GM18519 (cell line): ENCODE measurements around the gene HTN1.
"Not testable (repeated sequence)": the region's sequence is repeated elsewhere in the genome, so short reads cannot be mapped to it uniquely, and the experiment has no call there.

ENCODE experiments used
- ATAC-seq: cut with Tn5 transposase; IDR thresholded peaks from one replicate; pipeline ENCODE4 v1.9.1; 2021; ENCODE audit warnings: mild to moderate bottlenecking, moderate library complexity; ENCODE audit not compliant: unreplicated experiment, low FRiP score

HTN1 gene

DNA sequence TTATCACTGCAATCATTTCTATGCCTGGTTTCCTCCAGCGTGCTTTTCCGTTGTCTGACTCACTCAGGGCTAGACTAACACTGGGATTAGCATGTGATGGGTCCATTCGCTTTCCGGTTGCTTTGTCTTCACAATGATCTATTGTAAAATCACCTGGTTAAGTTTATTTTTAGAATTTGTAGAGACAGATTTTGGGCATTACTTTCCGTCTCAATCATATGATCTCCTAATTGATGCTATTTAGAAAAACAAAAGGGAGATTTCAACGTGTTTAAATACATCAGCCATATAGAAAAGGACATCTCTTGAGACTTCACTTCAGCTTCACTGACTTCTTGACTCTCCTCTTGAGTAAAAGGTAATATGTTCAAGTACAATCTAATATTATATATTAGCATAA, at the start of gene HTN1:
TSS of gene HTN1 (plus strand) at position 301 of the 400 bp plus-strand sequence. CDS start 2,639 bp downstream, outside the sequence.
- not testable (repeated sequence) for ATAC-seq

DNA sequence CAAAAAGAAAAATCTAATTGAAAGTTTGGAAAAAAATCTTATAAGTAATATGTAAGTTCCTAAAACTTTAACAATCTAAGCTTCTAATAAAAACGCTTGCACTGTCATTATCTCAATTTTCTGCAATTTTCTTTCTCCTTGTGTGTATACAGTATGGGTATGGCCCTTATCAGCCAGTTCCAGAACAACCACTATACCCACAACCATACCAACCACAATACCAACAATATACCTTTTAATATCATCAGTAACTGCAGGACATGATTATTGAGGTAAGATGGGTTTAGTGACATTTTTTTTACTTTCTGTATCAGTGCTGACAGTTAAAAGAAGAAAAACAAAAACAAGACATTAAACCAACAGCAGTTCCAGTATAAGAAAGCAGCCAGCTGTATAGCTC, 49.5 kb upstream of the HTN1 start:
- no peak for ATAC-seq

GRCh38 chr4:70002507-70002906, 47.7 kb upstream of the HTN1 start:
- no peak for ATAC-seq

GRCh38 chr4:70008771-70009170, 41.5 kb upstream of the HTN1 start:
- ATAC-seq: no peak

- not testable (repeated sequence) for ATAC-seq
Observed at GRCh38 chr4:70019006-70019405, 31.2 kb upstream of the HTN1 start.

GRCh38 chr4:70023218-70023617, 27.0 kb upstream of the HTN1 start:
- ATAC-seq: no peak

- no peak for ATAC-seq
Observed at GRCh38 chr4:70027011-70027410, 23.2 kb upstream of the HTN1 start.

- ATAC-seq: not testable (repeated sequence)
Observed at GRCh38 chr4:70028159-70028558, 22.1 kb upstream of the HTN1 start, which contains the start of gene HTN3. Gene HTN3, plus strand, starts transcription at chr4:70028459. Its CDS starts 2,282 bp downstream, at chr4:70030741.

GRCh38 chr4:70037559-70037958, 12.7 kb upstream of the HTN1 start:
- not testable (repeated sequence) for ATAC-seq

DNA sequence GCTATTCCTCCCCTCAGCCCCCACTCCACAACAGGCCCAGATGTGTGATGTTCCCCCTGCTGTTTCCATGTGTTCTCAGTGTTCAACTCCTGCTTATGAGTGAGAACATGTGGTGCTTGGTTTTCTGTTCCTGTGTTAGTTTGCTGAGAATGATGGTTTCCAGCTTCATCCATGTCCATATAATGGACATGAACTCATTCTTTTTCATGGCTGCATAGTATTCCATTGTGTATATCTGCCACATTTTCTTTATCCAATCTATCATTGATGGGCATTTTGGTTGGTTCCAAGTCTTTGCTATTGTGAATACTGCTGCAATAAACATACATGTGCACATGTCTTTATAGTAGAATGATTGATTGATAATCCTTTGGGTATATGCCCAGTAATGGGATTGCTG, 10.3 kb upstream of the HTN1 start:
- ATAC-seq: not testable (repeated sequence)

DNA sequence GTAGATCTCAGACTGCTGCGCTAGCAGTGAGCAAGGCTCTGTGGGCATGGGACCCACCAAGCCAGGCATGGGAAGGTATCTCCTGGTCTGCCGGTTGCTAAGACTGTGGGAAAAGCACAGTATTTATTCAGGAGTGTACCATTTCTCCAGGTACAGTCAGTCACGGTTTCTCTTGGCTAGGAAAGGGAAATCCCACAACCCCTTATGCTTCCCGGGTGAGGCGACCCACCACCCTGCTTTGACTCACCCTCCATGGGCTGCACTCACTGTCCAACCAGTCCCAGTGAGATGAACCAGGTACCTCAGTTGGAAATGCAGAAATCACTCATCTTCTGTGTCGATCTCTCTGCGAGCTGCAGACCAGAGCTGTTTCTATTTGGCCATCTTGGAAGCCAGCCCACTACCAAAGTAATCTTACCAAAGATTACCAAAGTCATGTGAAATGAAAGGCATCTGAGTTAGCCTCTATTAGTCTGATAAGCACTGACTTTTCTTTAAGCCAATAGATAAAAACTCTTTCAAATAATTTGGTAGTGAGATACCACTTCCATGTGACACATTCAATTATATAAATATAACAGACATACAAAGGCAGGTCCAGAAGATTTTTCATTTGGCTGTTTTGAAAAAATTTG, 8.5 kb upstream of the HTN1 start:
- ATAC-seq: no peak

DNA sequence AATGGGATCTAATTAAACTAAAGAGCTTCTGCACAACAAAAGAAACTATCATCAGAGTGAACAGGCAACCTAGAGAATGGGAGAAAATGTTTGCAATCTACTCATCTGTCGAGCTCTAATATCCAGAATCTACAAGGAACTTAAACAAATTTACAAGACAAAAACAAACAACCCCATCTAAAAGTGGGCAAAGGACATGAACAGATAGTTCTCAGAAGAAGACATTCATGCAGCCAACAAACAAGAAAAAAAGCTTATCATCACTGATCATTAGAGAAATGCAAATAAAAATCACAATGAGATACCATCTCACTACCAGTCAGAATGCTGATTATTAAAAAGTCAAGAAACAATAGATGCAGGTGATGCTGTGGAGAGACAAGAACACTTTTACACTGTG, 6.3 kb downstream of the HTN1 start:
- ATAC-seq: not testable (repeated sequence)

- no peak for ATAC-seq
Observed at GRCh38 chr4:70057651-70058050, 7.4 kb downstream of the HTN1 start.

DNA sequence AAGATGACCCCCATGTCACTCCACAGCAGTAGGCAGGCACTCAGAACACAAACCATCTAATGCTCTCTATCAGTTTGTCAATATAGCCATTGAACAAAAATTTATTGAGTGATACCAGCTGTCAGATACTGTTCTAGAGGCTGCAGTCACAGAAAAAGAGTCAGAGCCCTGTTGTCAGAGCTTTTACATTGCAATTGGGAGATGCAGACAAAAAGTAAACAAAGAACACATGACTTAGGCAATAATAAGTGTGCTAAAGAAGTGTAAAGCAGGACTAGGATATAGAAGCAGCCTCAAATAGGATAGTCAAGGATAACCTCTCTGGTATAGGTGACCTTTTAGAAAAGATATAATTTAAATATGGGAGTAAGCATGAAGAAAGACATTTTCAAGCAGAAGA, 8.9 kb downstream of the HTN1 start:
- no peak for ATAC-seq

GRCh38 chr4:70062000-70062399, 11.8 kb downstream of the HTN1 start:
- no peak for ATAC-seq

GRCh38 chr4:70080205-70080604, 30.0 kb downstream of the HTN1 start:
- ATAC-seq: no peak

- no peak for ATAC-seq
Observed at GRCh38 chr4:70099206-70099605, 49.0 kb downstream of the HTN1 start.
